Retina (tissue), 1 donor: ENCODE measurements around the gene EBF3.

Source experiments
- DNase-seq: peaks from one replicate; pipeline ENCODE4 v3.0.0-alpha.2; 2016

Gene EBF3

DNA sequence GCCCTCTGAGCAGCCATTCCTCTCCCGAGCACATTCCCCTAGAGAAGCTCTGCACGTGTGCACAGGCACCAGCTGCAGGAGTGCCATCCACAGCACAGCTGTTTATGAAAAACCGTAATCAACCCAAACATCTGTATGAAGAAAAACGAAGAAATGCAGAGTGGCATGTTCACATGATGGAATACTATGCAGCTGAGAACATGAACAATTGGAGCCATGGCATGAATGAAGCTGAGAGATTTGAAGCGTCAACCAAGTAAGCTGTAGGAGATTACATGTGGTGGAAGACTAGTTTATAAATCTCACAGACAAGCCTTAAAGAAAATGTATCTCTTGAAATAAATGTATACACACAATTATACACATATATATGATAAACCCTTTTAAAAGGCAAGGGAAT lies 176.5 kb downstream of the EBF3 start:
- DNase-seq, result no peak

GRCh38 chr10:129786216-129786615 lies 177.9 kb downstream of the EBF3 start:
- DNase-seq, result no peak

DNA sequence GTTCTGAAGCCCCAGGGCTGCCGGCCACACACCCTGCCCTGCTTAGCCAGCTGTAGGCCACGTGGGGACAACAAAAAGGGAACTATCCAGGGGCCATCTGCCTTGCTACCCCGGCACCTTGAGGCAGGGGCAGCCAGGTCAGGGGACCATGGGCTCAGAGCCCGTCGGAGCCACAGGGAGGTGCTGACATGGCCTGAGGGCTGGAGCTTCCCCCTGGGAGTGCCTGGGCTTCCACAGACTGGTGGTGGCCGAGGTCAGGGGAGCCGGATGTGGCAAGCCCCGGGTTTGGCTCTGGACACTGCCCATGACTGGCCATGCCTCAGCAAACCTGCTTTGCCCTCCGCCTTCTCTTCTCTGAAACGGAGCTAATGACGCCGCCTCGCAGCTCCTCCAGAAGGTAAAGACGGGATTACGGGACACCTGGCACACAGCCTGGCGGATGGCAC lies 178.5 kb downstream of the EBF3 start:
- no peak for DNase-seq
